Karpas-422 (cell line): ENCODE results near the gene SHH. TPM values are rescaled to one million over a fixed set of nuclear protein-coding genes. Genes with fewer than 3 reads are reported as not detected.

ENCODE experiments used
- DNase-seq: peaks from one replicate; pipeline ENCODE4 v3.0.0-alpha.2; 2015
- H2AFZ ChIP-seq: fragments of 200-600 bp; sonication (generic); 2 replicates; pipeline ENCODE4 v1.6.1; 2014; ENCODE audit warnings: antibody characterized with exemption, low read length, mixed read lengths
- H3K27ac ChIP-seq: fragments of 200-600 bp; sonication (generic); 2 replicates; pipeline ENCODE4 v1.5.1; 2014; ENCODE audit warnings: mild to moderate bottlenecking, low read length, moderate library complexity
- H3K27me3 ChIP-seq: fragments of 200-600 bp; sonication (generic); 2 replicates; pipeline ENCODE4 v1.6.1; 2014; ENCODE audit warnings: low read length, mixed read lengths
- H3K36me3 ChIP-seq: fragments of 200-600 bp; sonication (generic); 2 replicates; pipeline ENCODE4 v1.6.1; 2014; ENCODE audit warnings: low read length, mixed read lengths; ENCODE audit not compliant: insufficient read depth
- H3K4me1 ChIP-seq: fragments of 200-600 bp; sonication (generic); 2 replicates; pipeline ENCODE4 v1.6.1; 2014; ENCODE audit warnings: mild to moderate bottlenecking, low read length, mixed read lengths
- H3K4me2 ChIP-seq: fragments of 200-600 bp; sonication (generic); 2 replicates; pipeline ENCODE4 v1.6.1; 2014; ENCODE audit warnings: low read length, low read depth, mild to moderate bottlenecking; ENCODE audit not compliant: poor library complexity, severe bottlenecking
- H3K4me3 ChIP-seq: fragments of 200-600 bp; sonication (generic); 2 replicates; pipeline ENCODE4 v1.5.1; 2014; ENCODE audit warnings: mild to moderate bottlenecking, antibody characterized with exemption, low read length, mixed read lengths
- H3K79me2 ChIP-seq: fragments of 200-600 bp; sonication (generic); 2 replicates; pipeline ENCODE4 v1.6.1; 2014; ENCODE audit warnings: mild to moderate bottlenecking, low read length, mixed read lengths
- H3K9ac ChIP-seq: fragments of 200-600 bp; sonication (generic); 2 replicates; pipeline ENCODE4 v1.6.0; 2014; ENCODE audit warnings: low read length
- H3K9me2 ChIP-seq: fragments of 200-600 bp; sonication (generic), shearing (Covaris generic); replicated peaks from 2 replicates; pipeline ENCODE4 v1.6.0; 2014; ENCODE audit warnings: mild to moderate bottlenecking, low read length, moderate library complexity; ENCODE audit not compliant: insufficient read depth
- H3K9me3 ChIP-seq: fragments of 300-700, 200-600 bp; sonication (generic); 2 replicates; pipeline ENCODE4 v1.6.1; 2014; ENCODE audit warnings: low read length, mixed read lengths
- H4K20me1 ChIP-seq: fragments of 200-600 bp; sonication (generic); 2 replicates; pipeline ENCODE4 v1.6.1; 2014; ENCODE audit warnings: mild to moderate bottlenecking, antibody characterized with exemption, low read length, low read depth; ENCODE audit not compliant: insufficient read depth
- total RNA-seq: library from RNA; depleted of rRNA; stranded (reverse); fragments of >200 nt; shearing (Covaris generic); gene quantifications from 2 replicates; pipeline ENCODE4 v1.2.3, GENCODE V29; 2014; ENCODE audit warnings: low replicate concordance; rRNA removed

SHH gene
- total RNA-seq, 1 experiment from 2014 or later: not detected

GRCh38 chr7:155752756-155753445 is 59.4 kb downstream of the SHH start:
- peaks cover 62% of the 10 kb centered on the region for H3K4me1 ChIP-seq
- H3K27ac ChIP-seq: peak overlapping the region; percentile 30; the same call in 1 of the 2 replicates
- peak overlapping the region; percentile 48 for H3K4me2 ChIP-seq
- no peaks in the 10 kb centered on the region for H3K9me2 ChIP-seq
- peak overlapping the region; percentile 20; the same call in 1 of the 2 replicates for H3K4me3 ChIP-seq
- no peaks in the 10 kb centered on the region for H3K27me3 ChIP-seq
- no peak overlapping the region for H2AFZ ChIP-seq
- H3K79me2 ChIP-seq: peaks cover 100% of the 10 kb centered on the region
- no peaks in the 10 kb centered on the region for H3K9me3 ChIP-seq
- H4K20me1 ChIP-seq: peaks cover 15% of the 10 kb centered on the region
- peaks cover 12% of the 10 kb centered on the region; the same call in 1 of the 2 replicates for H3K36me3 ChIP-seq
- H3K9ac ChIP-seq: no peak overlapping the region
- DNase-seq: no peak

- Histone ChIP-seq H3K4me1 (peaks cover 72% of the 10 kb centered on the region), H3K9ac (no peak overlapping the region), H3K79me2 (peaks cover 100% of the 10 kb centered on the region), H3K27me3 (no peaks in the 10 kb centered on the region), H4K20me1 (peaks cover 11% of the 10 kb centered on the region), H2AFZ (no peak overlapping the region), H3K4me2 (peak overlapping the region; percentile 48), H3K27ac (no peak overlapping the region), H3K36me3 (peaks cover 20% of the 10 kb centered on the region; the same call in 1 of the 2 replicates), H3K4me3 (no peak overlapping the region), H3K9me2 (no peaks in the 10 kb centered on the region), H3K9me3 (no peaks in the 10 kb centered on the region)
- DNase-seq: no peak
Measured at GRCh38 chr7:155751409-155751808, 60.9 kb downstream of the SHH start.

- no peak overlapping the region for H3K27ac ChIP-seq
- H3K9me3 ChIP-seq: no peaks in the 10 kb centered on the region
- H2AFZ ChIP-seq: no peak overlapping the region
- no peak overlapping the region for H3K9ac ChIP-seq
- peaks cover 11% of the 10 kb centered on the region for H4K20me1 ChIP-seq
- peaks cover 20% of the 10 kb centered on the region; the same call in 1 of the 2 replicates for H3K36me3 ChIP-seq
- H3K27me3 ChIP-seq: no peaks in the 10 kb centered on the region
- no peak overlapping the region for H3K4me3 ChIP-seq
- H3K9me2 ChIP-seq: no peaks in the 10 kb centered on the region
- peaks cover 72% of the 10 kb centered on the region for H3K4me1 ChIP-seq
- H3K79me2 ChIP-seq: peaks cover 100% of the 10 kb centered on the region
- DNase-seq: no peak
- no peak overlapping the region for H3K4me2 ChIP-seq
Measured at GRCh38 chr7:155750255-155751125, 61.8 kb downstream of the SHH start.

Other genes with a start within 250 kb of the SHH start
- gene RBM33, start 167.8 kb downstream of the SHH start, total RNA-seq: 33.0 and 34.4 TPM in 2 replicates